HG02759 (cell line): ENCODE data around the gene TOR1AIP1.
"Not testable (repeated sequence)": the region's sequence is repeated elsewhere in the genome, so short reads cannot be mapped to it uniquely, and the experiment has no call there.

Experiments
- ATAC-seq: cut with Tn5 transposase; IDR thresholded peaks from one replicate; pipeline ENCODE4 v1.9.1; 2021; ENCODE audit warnings: mild to moderate bottlenecking, moderate library complexity; ENCODE audit not compliant: unreplicated experiment

The TOR1AIP1 gene

DNA sequence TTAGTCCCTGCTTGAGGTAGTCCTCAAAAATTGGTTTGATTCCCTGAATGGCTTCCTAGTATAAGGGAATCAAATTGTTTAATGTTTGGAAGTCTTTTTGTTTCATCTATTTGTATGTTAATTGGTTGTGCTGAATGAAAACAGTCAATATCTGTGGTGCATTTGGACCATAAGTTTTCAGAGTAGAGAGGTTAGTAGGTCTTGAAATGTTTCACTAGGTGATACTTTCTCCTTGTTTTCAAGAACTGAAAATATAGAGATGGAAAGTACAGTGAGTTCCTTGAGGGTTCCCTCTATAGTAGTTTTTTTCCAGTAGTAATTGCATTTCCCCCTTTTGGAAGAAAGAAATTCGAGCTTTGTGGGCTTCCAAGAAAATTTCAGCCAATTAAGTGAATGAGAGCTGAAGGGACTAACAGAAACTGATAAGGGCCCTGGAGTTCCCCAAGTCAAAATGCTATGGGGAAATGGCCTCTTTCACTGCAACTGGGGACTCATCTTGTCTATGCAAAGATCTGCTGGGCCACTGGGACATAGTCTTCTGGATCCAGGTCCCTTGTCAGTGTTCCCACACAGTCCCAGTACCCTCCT, 53.9 kb downstream of the TOR1AIP1 start:
- ATAC-seq: peak; percentile 45

DNA sequence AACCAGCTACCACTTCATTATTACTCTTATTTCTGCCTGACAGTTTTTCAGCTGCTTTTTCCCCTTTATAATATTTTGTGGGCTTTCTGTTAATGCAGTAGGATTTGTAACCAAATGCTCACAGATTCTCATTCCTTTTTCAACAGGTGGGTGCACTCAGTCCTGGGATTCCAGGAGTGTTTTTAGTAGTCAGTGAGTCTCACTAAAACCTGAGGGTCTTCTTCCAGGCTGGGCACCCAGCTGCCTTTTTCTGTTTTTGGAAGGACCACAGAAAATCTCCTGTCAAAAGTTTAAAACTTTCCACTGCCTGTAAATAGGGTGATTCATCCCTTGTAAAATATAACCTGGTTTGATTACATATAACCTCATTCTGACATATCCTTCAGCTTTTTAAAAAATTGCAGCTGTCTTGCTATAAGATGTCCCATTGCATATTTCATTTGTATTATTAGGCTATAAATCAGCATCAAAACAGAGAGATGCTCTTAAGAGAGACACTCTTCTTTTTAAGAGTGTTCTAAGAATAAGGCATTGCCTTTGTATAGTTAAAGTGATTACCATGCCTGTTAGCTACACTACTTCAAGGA, 55.7 kb downstream of the TOR1AIP1 start:
- no peak for ATAC-seq

- ATAC-seq: no peak
Measured at GRCh38 chr1:179938752-179939151, 56.7 kb downstream of the TOR1AIP1 start.

- ATAC-seq: no peak
Measured at GRCh38 chr1:179939941-179940340, 57.9 kb downstream of the TOR1AIP1 start.

GRCh38 chr1:179941454-179941853, 59.4 kb downstream of the TOR1AIP1 start:
- ATAC-seq: no peak

DNA sequence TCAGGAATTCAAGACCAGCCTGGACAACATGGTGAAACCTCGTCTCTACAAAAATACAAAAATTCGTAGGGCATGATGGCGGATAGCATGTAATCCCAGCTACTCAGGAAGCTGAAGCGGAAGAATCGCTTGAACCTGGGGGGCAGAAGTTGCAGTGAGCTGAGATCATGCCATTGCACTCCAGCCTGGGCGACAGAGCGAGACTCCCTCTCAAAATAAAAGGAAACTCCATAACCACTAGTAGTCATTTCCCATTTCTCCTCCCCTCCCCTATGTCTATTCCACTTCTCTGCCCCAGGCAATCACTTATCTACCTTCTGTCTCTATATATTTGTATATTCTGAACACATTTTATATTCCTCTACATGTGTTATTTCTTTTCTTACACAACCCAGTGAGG, 68.6 kb downstream of the TOR1AIP1 start:
- no peak for ATAC-seq

GRCh38 chr1:179951383-179952144, 69.5 kb downstream of the TOR1AIP1 start:
- ATAC-seq: no peak

GRCh38 chr1:179952186-179952585, 70.1 kb downstream of the TOR1AIP1 start:
- no peak for ATAC-seq

DNA sequence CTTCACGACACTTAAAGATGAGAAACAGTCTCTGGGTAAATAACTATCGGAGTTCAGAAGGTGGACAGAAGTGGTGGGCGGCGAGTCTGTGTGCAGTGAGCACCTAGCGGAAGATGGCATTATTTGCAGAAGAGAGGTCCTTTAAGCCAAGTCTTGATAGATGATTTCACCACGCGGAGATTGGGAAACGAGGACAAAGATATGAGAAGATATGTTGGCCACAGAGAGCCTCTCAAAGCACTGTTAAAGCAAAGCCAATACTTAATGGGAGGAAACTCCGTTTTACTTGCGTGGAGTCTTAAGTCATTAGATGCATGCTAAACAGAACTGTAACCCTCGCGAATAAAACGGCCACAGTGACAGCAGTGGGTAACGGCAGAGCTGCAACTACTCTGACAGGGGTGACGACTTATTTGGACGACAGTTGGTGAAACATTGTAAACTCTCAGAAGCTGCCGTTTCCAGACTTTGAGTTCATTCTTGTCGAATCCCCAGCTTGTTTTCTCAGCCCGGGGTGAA, 71.9 kb downstream of the TOR1AIP1 start:
- ATAC-seq: peak; percentile 14

GRCh38 chr1:179954493-179955286, 72.6 kb downstream of the TOR1AIP1 start, which contains the start of gene CEP350:
Gene CEP350 (plus strand): TSS chr1:179954810. CDS start chr1:179986182, 31,372 bp downstream.
- ATAC-seq: peak; percentile 93

DNA sequence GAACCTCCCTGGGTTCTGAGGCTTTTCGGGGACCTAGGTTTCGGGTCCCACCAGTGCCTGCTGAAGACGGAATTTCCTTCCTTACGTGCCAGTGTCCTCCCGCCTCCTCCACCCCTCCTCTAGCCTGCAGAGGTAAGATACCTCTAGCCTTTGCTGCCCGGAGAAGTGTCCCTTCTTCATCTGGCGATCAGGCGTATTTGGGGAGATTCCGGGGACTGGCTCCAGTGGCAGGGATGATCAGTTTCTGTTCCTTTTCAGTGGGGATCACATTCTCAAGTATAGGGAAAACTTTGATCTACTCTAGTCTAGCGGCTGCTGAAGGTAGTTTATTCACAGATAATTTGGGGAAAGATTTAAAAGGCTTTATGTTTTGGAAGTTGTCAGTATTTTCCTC, 73.2 kb downstream of the TOR1AIP1 start:
- no peak for ATAC-seq

DNA sequence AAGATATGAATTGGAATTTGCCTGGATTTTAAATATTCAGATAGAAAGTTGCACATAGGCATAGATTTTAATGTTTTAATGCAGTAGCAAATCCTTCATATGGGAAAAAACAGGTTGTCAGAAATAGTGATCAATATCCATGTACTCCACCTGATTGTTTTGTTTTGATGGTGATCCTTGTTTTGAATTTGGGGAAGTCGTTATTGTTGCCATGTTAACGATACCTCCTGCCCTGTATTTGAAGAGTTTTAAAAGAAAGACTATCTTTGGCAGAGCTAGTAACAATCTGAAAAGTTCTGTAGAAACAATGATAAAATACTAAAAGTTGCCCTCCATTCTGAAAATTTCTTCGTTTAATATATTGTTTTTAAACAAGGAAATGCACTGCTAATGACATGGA, 73.6 kb downstream of the TOR1AIP1 start:
- no peak for ATAC-seq

DNA sequence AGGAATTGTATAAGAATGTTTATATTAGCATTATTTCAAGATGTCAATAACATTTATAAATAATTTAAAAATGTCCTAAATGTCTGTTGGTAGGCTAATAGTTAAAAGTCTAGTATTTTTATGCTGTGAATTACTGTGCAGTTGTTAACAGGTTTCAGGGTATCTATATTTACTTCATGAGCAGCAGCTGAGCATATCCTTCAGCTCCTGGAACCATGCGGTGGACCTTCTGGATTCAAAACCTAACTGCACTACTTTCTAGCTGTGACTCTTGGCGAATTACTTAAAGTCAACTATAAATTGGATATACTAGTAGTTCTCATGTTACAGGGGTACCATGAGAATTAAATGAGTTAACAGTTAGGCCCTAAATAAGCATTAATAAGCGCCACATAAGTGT, 76.3 kb downstream of the TOR1AIP1 start:
- ATAC-seq: no peak

GRCh38 chr1:179962168-179962567, 80.1 kb downstream of the TOR1AIP1 start:
- ATAC-seq: not testable (repeated sequence)

- ATAC-seq: no peak
Measured at GRCh38 chr1:179966551-179966950, 84.5 kb downstream of the TOR1AIP1 start.

- ATAC-seq: no peak
Measured at GRCh38 chr1:179968284-179968993, 86.4 kb downstream of the TOR1AIP1 start.

GRCh38 chr1:179968994-179969919, 87.2 kb downstream of the TOR1AIP1 start:
- no peak for ATAC-seq
